Activated CD4-positive, alpha-beta T cell treated with anti-CD3 and anti-CD28 coated beads, Interleukin-10, Interleukin-2, amounts not matched to agents 100 ng/mL and 50 ng/mL, durations not matched to agents 16 hours and 8 hours (primary cell): ENCODE results near the gene RSPRY1.
"Not testable (repeated sequence)": the region's sequence is repeated elsewhere in the genome, so short reads cannot be mapped to it uniquely, and the experiment has no call there.

Experiments used
- DNase-seq: peaks from one replicate; pipeline ENCODE4 v3.0.0-alpha.2; 2020

RSPRY1 gene

GRCh38 chr16:57186872-57187854, 1.0 kb downstream of the RSPRY1 start:
- peak; percentile 27 for DNase-seq

GRCh38 chr16:57187902-57188710, 2.0 kb downstream of the RSPRY1 start:
- not testable (repeated sequence) for DNase-seq

DNA sequence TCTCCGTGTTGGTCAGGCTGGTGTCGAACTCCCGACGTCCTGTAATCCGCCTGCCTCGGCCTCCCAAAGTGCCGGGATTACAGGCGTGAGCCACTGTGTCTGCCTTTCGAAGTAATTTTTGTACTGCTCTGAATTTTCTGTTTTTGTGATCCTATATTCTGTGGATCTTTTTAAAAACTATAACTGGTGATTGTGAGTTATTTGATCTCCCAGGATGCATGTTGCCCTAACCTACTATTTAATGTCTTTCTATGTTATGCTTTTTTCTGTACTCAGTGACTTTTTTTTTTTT, 2.5 kb downstream of the RSPRY1 start:
- DNase-seq, result no peak

- not testable (repeated sequence) for DNase-seq
Observed at GRCh38 chr16:57189527-57189926, 3.4 kb downstream of the RSPRY1 start.

DNA sequence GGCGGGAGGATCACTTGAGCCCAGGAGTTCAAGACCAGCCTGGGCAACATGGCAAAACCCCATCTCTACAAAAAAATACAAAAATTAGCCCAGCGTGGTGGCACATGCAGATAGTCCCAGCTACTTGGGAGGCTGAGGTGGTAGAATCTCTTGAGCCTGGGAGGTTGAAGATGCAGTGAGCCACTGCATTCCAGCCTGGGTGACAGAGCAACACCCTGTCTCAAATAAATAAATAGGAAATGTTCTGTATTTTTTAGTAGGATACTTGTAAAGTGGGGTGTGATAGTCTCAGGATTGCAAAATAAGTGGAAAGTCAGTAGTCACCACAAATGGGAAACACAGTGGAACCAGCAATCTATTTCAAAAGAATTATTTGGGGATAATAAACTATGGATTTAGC, 4.0 kb downstream of the RSPRY1 start:
- DNase-seq, result no peak

DNA sequence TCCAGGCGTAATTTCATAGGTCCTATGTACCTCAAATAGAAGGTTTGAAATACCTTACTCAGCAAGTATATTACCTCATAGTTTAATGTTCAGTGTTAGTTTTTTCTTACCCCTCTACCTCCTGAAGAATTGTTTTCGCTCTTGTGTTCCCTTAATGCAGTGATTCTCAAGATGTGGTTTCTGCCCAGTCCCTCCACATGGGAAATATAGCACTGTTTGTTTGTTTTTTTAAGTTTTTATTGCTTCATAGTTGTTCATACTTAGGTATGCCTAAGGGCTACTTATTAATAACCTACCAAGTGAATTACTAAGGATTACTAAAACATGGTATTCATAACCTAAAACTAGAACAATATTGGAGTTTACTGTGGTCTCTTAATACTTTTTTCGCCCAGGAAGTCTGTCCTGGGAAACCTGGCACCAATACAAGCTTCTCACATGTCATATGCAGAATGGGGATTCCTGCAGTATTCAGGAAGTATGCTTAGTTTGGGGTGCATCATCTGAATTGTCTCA, 5.0 kb downstream of the RSPRY1 start:
- no peak for DNase-seq

DNA sequence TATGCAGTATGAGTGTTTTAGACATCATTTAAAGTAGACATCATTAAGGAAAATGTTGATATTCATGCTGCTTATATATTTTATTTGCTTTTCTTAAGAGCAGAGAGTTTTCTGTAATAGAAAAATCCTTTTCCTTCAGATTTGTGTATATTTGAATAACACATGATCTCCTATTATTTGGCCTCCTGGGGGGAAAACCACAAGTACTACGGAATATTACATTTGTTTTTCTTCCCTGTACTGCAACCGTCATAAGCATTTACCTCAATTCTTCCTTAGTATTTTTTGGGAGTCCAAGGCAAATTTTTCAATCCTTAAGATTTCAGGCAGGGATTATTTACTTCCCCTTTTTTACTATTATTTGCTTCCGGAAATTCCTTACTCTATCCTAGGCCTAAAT, 6.0 kb downstream of the RSPRY1 start:
- DNase-seq, result no peak

GRCh38 chr16:57192720-57193486, 6.8 kb downstream of the RSPRY1 start:
- DNase-seq, result no peak

DNA sequence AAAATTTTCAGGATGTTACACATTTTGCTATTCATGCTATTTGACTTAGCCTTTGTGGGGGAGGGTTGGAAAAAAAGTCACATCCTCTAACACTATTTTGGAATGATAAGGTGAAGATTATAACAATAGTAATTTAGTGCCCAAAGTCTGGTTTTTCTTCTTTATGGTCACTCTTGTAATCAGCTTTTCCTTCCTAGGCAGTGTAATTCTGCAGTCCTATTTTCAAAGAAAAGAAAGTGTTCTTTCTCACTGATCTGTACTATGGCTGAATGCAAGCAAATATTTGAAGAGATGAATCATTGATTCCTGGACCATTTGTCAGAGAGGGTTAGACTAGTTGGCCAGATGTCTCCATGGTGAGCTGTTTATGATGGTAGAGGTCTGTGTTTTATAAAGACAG, 8.4 kb downstream of the RSPRY1 start:
- DNase-seq, result no peak

DNA sequence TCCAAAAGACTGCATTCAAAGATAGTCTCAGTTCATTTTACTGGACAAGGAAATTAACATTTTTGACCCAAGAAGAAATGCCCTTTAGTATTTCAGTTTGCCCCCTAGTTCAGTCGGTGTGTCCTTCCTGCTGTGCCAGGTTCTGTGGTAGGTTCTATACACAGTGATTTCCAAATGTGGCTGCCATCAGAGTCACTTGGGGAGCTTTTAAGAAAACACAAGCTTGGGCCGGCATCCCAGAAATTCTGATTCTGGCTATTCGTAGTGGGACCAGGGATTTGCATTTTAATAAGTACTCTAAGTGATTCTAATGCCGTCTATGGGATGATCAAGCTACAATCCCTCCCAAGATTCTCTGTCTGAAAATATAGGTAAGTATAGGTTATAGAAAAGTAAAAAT, 10.2 kb downstream of the RSPRY1 start:
- DNase-seq, result no peak

DNA sequence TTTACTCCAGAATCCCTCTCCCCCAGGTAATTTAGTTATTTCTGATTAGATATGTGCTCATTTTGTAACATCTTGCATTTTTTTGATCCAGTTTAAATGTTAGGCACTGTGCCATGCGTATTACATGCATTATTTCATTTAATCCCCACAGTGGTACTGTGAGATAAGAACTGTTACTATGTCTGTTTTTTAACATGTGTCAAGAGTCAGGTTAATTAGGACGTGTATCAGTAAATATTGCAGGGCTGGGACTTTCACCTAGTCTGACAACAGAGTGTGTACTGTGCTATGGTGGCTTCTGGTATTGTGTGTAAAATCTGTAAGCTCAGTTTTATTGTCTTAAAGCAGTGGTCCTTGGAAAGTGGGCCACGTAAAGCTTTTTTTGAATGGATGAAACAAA, 10.6 kb downstream of the RSPRY1 start:
- DNase-seq, result no peak

DNA sequence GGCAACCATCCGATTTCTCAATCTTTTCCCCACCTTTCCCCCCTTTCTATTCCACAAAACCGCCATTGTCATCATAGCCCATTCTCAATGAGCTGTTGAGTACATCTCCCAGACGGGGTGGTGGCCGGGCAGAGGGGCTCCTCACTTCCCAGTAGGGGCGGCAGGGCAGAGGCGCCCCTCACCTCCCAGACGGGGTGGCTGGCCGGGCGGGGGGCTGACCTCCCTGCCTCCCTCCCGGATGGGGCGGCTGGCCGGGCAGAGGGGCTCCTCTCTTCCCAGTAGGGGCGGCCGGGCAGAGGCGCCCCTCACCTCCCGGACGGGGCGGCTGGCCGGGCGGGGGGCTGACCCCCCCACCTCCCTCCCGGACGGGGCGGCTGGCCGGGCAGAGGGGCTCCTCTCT, 14.2 kb downstream of the RSPRY1 start:
- DNase-seq, result not testable (repeated sequence)

DNA sequence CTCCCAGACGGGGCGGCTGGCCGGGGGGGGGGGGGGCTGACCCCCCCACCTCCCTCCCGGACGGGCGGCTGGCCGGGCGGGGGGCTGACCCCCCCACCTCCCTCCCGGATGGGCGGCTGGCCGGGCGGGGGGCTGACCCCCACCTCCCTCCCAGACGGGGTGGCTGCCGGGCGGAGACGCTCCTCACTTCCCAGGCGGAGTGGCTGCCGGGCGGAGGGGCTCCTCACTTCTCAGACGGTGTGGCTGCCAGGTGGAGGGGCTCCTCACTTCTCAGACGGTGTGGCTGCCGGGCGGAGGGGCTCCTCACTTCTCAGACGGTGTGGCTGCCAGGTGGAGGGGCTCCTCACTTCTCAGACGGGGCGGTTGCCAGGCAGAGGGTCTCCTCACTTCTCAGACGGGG, 14.8 kb downstream of the RSPRY1 start:
- DNase-seq, result not testable (repeated sequence)

DNA sequence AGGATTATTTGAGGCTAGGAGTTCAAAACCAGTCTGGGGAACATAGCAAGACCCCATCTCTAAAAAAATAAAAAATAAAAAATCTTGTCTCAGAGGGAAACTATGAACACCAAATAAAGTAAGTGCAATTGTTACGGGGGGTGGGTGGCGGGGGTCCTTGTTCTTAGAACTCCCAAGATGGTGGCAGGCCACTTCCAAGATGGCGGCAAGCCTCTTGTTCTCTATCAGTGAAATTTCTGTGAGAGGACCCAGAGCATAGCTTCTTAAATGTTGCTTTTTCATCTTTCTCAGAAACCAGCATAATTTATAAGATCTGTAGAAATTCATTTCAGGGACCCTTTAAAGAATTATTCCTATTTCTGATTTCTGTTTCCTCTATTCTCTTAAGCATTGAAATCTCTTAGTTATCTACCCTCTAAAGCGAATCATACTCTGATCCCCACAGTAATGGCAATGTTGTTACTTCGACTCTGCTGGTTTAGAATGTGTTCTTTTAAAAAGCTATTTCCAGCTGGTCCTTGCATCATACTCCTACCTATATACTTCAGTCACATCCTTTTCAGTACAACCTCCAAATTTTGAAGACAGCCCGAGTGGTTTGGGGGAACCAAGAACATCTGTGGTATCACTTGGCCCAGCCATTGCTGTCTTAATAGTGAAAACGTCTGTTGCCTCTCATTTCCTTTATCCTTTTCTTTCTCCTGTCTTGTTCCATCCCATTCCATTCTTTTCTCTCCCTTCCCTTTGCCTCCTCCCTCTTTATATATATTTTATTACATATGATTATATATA, 16.2 kb downstream of the RSPRY1 start:
- no peak for DNase-seq

GRCh38 chr16:57203451-57203850, 17.3 kb downstream of the RSPRY1 start:
- DNase-seq, result no peak

DNA sequence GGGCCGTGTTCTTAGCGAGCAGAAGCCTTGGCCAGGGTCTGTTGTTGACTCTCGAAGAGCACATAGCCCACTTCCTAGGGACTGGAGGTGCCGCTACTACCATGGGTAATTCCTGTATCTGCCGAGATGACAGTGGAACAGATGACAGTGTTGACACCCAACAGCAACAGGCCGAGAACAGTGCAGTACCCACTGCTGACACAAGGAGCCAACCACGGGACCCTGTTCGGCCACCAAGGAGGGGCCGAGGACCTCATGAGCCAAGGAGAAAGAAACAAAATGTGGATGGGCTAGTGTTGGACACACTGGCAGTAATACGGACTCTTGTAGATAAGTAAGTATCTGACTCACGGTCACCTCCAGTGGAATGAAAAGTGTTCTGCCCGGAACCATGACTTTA, 18.5 kb downstream of the RSPRY1 start:
- DNase-seq, result no peak

GRCh38 chr16:57208926-57209325, 22.8 kb downstream of the RSPRY1 start:
- DNase-seq, result no peak

GRCh38 chr16:57209780-57210179, 23.7 kb downstream of the RSPRY1 start:
- DNase-seq, result no peak

DNA sequence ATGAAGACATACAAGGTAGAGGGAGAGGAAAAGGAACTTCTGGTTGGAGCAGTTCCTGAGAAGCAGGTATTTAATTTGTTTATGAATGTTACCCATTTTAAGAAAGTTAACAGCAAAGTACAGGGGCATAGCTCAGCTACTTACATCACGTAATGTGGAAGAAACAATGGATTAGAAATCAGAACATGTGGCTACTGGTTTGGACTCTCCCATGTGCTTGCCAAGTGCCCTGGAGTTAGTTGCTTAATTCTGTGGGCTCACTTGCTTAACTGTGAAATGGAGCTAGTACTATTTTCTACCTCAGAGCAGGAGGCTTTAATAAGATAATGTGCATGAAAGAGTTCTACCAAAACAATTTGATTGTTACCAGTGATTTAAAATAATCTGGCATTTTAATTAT, 27.3 kb downstream of the RSPRY1 start:
- DNase-seq, result no peak

GRCh38 chr16:57216968-57217367, 30.8 kb downstream of the RSPRY1 start:
- no peak for DNase-seq

DNA sequence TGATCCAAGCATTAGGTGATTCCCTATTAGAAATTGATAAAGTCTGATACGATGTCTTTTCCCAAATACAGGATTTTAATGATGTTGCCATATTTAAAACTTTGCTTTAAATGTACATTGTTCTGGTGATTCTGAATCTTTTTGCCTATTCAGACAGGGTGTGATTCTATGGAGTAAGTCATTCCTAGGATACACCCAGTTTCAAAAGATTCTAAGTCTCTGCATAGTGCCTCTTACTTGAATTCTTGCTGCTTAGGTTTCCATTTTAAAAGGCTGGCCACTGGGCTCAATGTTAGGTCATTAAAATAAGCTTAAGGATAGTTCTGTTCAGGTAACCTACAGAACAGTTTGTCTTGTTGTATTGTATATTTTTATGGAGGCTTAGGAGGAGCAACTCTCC, 36.9 kb downstream of the RSPRY1 start:
- DNase-seq, result no peak

DNA sequence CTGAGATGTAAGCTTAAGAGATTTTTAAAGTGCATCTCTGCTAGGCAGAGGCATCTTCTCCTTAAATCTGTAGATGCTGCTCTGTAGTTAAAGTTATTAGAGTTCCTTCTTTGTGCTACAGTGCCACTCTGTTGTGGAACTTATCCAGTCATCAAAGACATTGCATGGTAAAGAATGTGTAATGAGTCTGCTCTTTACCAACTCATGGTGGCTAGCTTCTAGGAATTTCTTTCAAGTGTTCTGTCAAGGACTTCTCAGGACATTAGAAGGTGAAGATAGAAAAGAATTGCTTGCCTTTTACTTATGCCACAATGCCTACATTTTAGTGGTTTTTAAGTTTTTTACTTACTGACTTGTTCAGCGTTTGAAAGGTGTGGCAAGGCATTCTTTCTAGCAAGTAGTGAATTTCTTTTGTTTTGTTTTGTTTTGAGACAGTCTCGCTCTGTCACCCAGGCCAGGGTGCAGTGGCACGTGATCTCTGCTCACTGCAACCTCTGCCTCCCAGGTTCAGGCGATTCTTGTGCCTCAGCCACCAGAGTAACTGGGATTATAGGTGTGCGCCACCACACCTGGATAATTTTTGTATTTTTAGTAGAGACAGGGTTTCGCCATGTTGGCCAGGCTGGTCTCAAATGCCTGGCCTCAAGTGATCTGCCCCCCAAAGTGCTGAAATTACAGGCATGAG, 38.7 kb downstream of the RSPRY1 start:
- no peak for DNase-seq
